Thyroid gland (tissue), 4 donors: ENCODE measurements around the gene TRAPPC3L.

Source experiments
- CTCF ChIP-seq, 6 experiments: fragments of 200-600 bp in 3 of 6; fragments of 450-650 bp in 3 of 6; sonication (generic) in 3 of 6; IDR thresholded peaks; one replicate each; pipeline ENCODE4 v1.5.1; 2016 to 2019; ENCODE audit warnings: antibody characterized with exemption in 6 of 6, mild to moderate bottlenecking in 2 of 6, inconsistent platforms in 1 of 6, moderate library complexity in 1 of 6
- POLR2A ChIP-seq, 2 donors: fragments of 450-650 bp; IDR thresholded peaks; one replicate each; pipeline ENCODE4 v1.6.1; 2017; ENCODE audit warnings: antibody characterized with exemption in 2 of 2, mild to moderate bottlenecking in 2 of 2, moderate library complexity in 1 of 2

GRCh38 chr6:116471531-116471930 lies 74.0 kb downstream of the TRAPPC3L start:
- TF ChIP-seq CTCF (IDR thresholded peaks at IDR 0.05) (no peak), POLR2A (IDR thresholded peaks at IDR 0.05) (no peak)
